GM12878 (cell line): ENCODE measurements around the gene KCTD16. TPM values are rescaled to one million over a fixed set of nuclear protein-coding genes. Genes with fewer than 3 reads are reported as not detected.

Experiments used
- ATAC-seq: fragments of 200-7000 bp; cut with Tn5 transposase; 3 replicates; pipeline ENCODE4 v1.9.1; 2020; ENCODE audit warnings: mild to moderate bottlenecking, moderate library complexity
- BruUV-seq: library from RNA; stranded (reverse); fragments of 400-500 nt; replicated peaks from 2 replicates; lab custom pipeline; 2021; lab: Mats Ljungman, UMichigan
- CTCF ChIA-PET: fragments of 300-600 bp; sonication (Branson Sonifier 250); formaldehyde crosslinking; extraction: SDS; loops from one replicate; lab custom pipeline; 2021; ENCODE audit warnings: inconsistent platforms; lab: Yijun Ruan, JAX
- POLR2A ChIA-PET: fragments of 350-600 bp; formaldehyde crosslinking; extraction: SDS; loops from one replicate; lab custom pipeline; 2021; ENCODE audit warnings: inconsistent platforms; lab: Charles Lee
- RAD21 ChIA-PET: fragments of 300-600 bp; sonication (Branson Sonifier 250); formaldehyde crosslinking; loops from one replicate; lab custom pipeline; 2023; ENCODE audit warnings: antibody characterized with exemption; ENCODE audit not compliant: unreplicated experiment; lab: Charles Lee
- SMC1A ChIA-PET: fragments of 300-600 bp; sonication (Branson Sonifier 250); formaldehyde crosslinking; loops from one replicate; lab custom pipeline; 2023; ENCODE audit not compliant: unreplicated experiment, uncharacterized antibody; lab: Charles Lee
- DNase-seq: peaks from one replicate; pipeline ENCODE4 v3.0.0-alpha.2; 2011; ENCODE audit warnings: low read depth, low spot score
- FAIRE-seq: peaks from 3 replicates; lab custom pipeline; 2011; peaks lifted over from hg19 to GRCh38; lab: Jason Lieb, UNC
- H2AFZ ChIP-seq: 2 replicates; pipeline ENCODE4 v1.6.0; 2011; ENCODE audit warnings: low read depth, low read length, control low read depth; ENCODE audit not compliant: control insufficient read depth
- H3K27ac ChIP-seq: 2 replicates; pipeline ENCODE4 v1.5.1; 2011; ENCODE audit warnings: control low read depth; ENCODE audit not compliant: control insufficient read depth, insufficient read depth
- H3K27me3 ChIP-seq, 2 experiments: replicated peaks in 1 of 2; 2 replicates each; pipeline versions ENCODE4 v1.6.0 to v1.6.1; 2011; ENCODE audit warnings: low read length in 1 of 2; ENCODE audit not compliant: control insufficient read depth in 2 of 2, insufficient read depth in 2 of 2
- H3K36me3 ChIP-seq, 2 experiments: 2 replicates each; pipeline ENCODE4 v1.5.1; 2011; ENCODE audit warnings: low read length in 1 of 2; ENCODE audit not compliant: control insufficient read depth in 2 of 2, insufficient read depth in 2 of 2
- H3K4me1 ChIP-seq: 2 replicates; pipeline ENCODE4 v1.6.1; 2011; ENCODE audit warnings: mild to moderate bottlenecking, low read length, moderate library complexity, mixed read lengths; ENCODE audit not compliant: control insufficient read depth, insufficient read depth
- H3K4me2 ChIP-seq: 2 replicates; pipeline ENCODE4 v1.6.0; 2011; ENCODE audit warnings: control low read depth; ENCODE audit not compliant: control insufficient read depth, insufficient read depth
- H3K4me3 ChIP-seq: fragments of 200-600 bp; sonication (generic); 2 replicates; pipeline ENCODE4 v1.5.1; 2016
- H3K79me2 ChIP-seq: 2 replicates; pipeline ENCODE4 v1.6.0; 2011; ENCODE audit warnings: low read length; ENCODE audit not compliant: control insufficient read depth, insufficient read depth
- H3K9ac ChIP-seq: 2 replicates; pipeline ENCODE4 v1.8.0; 2011; ENCODE audit warnings: low read length, control low read depth, mixed read lengths; ENCODE audit not compliant: control insufficient read depth, insufficient read depth
- H3K9me3 ChIP-seq: replicated peaks from 3 replicates; pipeline ENCODE4 v1.5.1; 2011; ENCODE audit warnings: mild to moderate bottlenecking, low read length; ENCODE audit not compliant: control insufficient read depth, insufficient read depth
- H4K20me1 ChIP-seq: 2 replicates; pipeline ENCODE4 v1.6.0; 2011; ENCODE audit not compliant: control insufficient read depth, insufficient read depth
- BCL11A ChIP-seq: IDR thresholded peaks from 2 replicates; pipeline ENCODE4 v1.6.1; 2011; ENCODE audit warnings: low read depth, low read length
- EGR1 ChIP-seq, 2 experiments: IDR thresholded peaks; 1 replicate in 1 of 2; 2 replicates in 1 of 2; pipeline ENCODE4 v1.6.1; 2011 to 2012; ENCODE audit warnings: low read depth in 2 of 2, low read length in 2 of 2, borderline replicate concordance in 1 of 2, mild to moderate bottlenecking in 1 of 2, moderate library complexity in 1 of 2
- EP300 ChIP-seq, 2 experiments: fragments of 150-350 bp in 1 of 2; IDR thresholded peaks; 2 replicates each; pipeline ENCODE4 v1.6.1; 2011 to 2012; ENCODE audit warnings: low read depth in 2 of 2, low read length in 2 of 2, borderline replicate concordance in 1 of 2, improper control_type of control experiment in 1 of 2, inconsistent platforms in 1 of 2; ENCODE audit not compliant: control insufficient read depth in 1 of 2
- FOXK2 ChIP-seq: fragments of 450-650 bp; IDR thresholded peaks from 2 replicates; pipeline ENCODE4 v1.6.1; 2017; ENCODE audit warnings: mild to moderate bottlenecking, moderate library complexity
- HDGF ChIP-seq: fragments of 450-650 bp; IDR thresholded peaks from 2 replicates; pipeline ENCODE4 v1.6.1; 2016; ENCODE audit warnings: antibody characterized with exemption
- POLR2AphosphoS5 ChIP-seq: IDR thresholded peaks from 2 replicates; pipeline ENCODE4 v1.6.1; 2011; ENCODE audit warnings: mild to moderate bottlenecking, low read length, inconsistent platforms
- RELA ChIP-seq: fragments of 450-650 bp; IDR thresholded peaks from 2 replicates; pipeline ENCODE4 v1.8.0; 2014; ENCODE audit warnings: borderline replicate concordance; ENCODE audit not compliant: partially characterized antibody
- SMAD1 ChIP-seq: fragments of 450-650 bp; IDR thresholded peaks from 2 replicates; pipeline ENCODE4 v1.6.1; 2018; ENCODE audit warnings: mild to moderate bottlenecking, low read depth; ENCODE audit not compliant: partially characterized antibody
- SUPT20H ChIP-seq: IDR thresholded peaks from 2 replicates; pipeline ENCODE4 v1.6.1; 2011; ENCODE audit warnings: low read depth, mild to moderate bottlenecking, low read length, moderate library complexity, borderline replicate concordance; ENCODE audit not compliant: control insufficient read depth
- YY1 ChIP-seq: IDR thresholded peaks from 2 replicates; pipeline ENCODE4 v1.6.1; 2011; ENCODE audit warnings: low read depth, mild to moderate bottlenecking, low read length
- WGBS: methylation state at CpG from one replicate; pipeline ENCODE4 v1.1.6; 2016; ENCODE audit warnings: low lambda C conversion rate; ENCODE audit not compliant: insufficient replicate concordance, insufficient coverage; ENCODE audit errors: missing lambda C conversion rate; 5-methylcytosine and 5-hydroxymethylcytosine counted together
- in situ Hi-C: fragments of 300-500 bp; cut with MboI; formaldehyde crosslinking; loops from 9 replicates; pipeline ENCODE4 v1.14.3; 2018; ENCODE audit warnings: mixed read lengths
- intact Hi-C: fragments of 100-400 bp; cut with micrococcal nuclease; formaldehyde crosslinking; loops from one replicate; pipeline ENCODE4 v1.14.2; 2022; ENCODE audit not compliant: unreplicated experiment
- polyA plus RNA-seq, 11 experiments: library from polyadenylated mRNA; depleted of rRNA in 4 of 11; unstranded in 6 of 11; stranded (reverse) in 5 of 11; fragments of >200 nt; fragmentation: Nextera tagmentation in 4 of 11; fragmentation: Illumina TruSeq in 1 of 11; extraction: Ambion mirVana in 4 of 11; extraction: Trizol in 1 of 11; gene quantifications; 1 replicate in 1 of 11; 2 replicates in 10 of 11; pipeline versions ENCODE4 v1.2.1 to v1.2.3, GENCODE V29; 2011 to 2016; ENCODE audit warnings: inconsistent platforms in 2 of 11, missing spikeins in 2 of 11, low read depth in 1 of 11
- total RNA-seq, 4 experiments: library from RNA; depleted of rRNA in 3 of 4; stranded (reverse); fragments of >200 nt in 3 of 4; fragmentation: Illumina TruSeq in 1 of 4; extraction: Trizol in 1 of 4; gene quantifications; 2 replicates each; pipeline versions ENCODE4 v1.2.1 to v1.2.3, GENCODE V29; 2013 to 2021

Gene KCTD16
- total and polyA plus RNA-seq, 10 of the 15 experiments (the other 5 are each of a cell fraction or from before 2014, with no cell fraction given), result 0.03 to 0.10 (median 0.06) TPM; not detected in 3

GRCh38 chr5:144304688-144305087, 134.0 kb downstream of the KCTD16 start:
- ChIA-PET SMC1A (no interaction called here), POLR2A (no interaction called here), RAD21 (no interaction called here), CTCF (interaction anchor here (0.6 kb wide), 1 partner anchor 99 kb away, joined by 4 read pairs; no protein-coding TSS in a partner anchor)
- Histone ChIP-seq H4K20me1 (no peaks in the 10 kb centered on the region), H3K4me2 (no peak overlapping the region), H3K36me3 (no peaks in the 10 kb centered on the region), H3K9me3 (no peaks in the 10 kb centered on the region), H3K79me2 (no peaks in the 10 kb centered on the region), H3K4me3 (no peak overlapping the region), H3K4me1 (no peaks in the 10 kb centered on the region), H3K27ac (no peak overlapping the region), H2AFZ (no peak overlapping the region), H3K9ac (no peak overlapping the region), H3K27me3 (no peaks in the 10 kb centered on the region)
- intact Hi-C loops (no loop called here), in situ Hi-C loops (no loop called here)
- no TSS peak for BruUV-seq
- ATAC-seq (peak; percentile 39; the same call in 1 of the 3 replicates), FAIRE-seq (no peak), DNase-seq (no peak)
- TF ChIP-seq POLR2AphosphoS5 (no peak), EP300 (IDR thresholded peaks at IDR 0.05; ENCODE audit: borderline replicate concordance in 1 of 2, control insufficient read depth in 1 of 2, low read depth in 2 of 2, low read length in 2 of 2) (no peak), RELA (no peak), YY1 (no peak), SMAD1 (no peak), BCL11A (no peak), HDGF (no peak), EGR1 (IDR thresholded peaks at IDR 0.05; ENCODE audit: borderline replicate concordance in 1 of 2, low read depth in 2 of 2, low read length in 2 of 2) (no peak), FOXK2 (no peak), SUPT20H (no peak)
- 3% methylated on average over 2 of the region's 3 CpGs for WGBS
